ENCODE measurements around the gene SPECC1. TPM values are rescaled to one million over a fixed set of nuclear protein-coding genes. Genes with fewer than 3 reads are reported as not detected.

SPECC1 gene
- total and polyA plus RNA-seq, 2 experiments from 2014 or later, result 1.3 to 1.5 TPM

DNA sequence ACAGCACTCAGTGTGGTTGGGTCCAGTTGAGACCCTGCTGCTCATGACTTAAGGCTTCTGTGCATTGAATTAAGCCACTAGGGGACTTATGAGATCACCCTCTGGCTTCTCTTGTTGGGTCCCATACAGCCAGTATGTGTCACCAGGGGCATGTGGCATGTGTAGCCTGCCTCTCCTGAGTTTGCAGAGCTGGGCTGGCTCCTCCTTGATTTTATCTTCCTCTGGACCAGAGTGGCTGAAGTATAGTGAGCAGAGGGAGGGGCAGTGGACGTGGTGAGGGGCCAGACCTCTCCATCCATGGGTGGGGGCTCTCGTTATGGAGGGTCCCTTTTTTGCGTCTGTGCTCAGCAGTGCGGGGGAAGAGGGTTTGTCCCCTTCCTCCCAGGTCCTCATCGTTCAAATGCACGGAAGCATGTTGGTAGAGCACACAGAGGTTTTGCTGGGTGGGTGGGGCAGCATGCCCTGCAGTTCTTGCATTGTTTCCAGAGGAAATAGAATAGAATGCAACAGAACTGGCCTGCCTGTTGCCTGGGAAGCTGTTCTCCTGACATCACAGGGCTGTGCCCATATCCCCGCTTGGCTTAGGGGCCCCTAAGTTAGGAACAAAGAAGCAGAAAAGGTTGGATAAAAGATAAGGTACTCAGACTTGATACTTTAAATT is 77.4 kb downstream of the SPECC1 start:
- H4K20me1 ChIP-seq (ENCODE audit: insufficient read depth), result no peaks in the 10 kb centered on the region
- no peaks in the 10 kb centered on the region for H3K9me2 ChIP-seq (ENCODE audit: insufficient read depth)
- H3K9ac ChIP-seq, result no peak overlapping the region
- no peaks in the 10 kb centered on the region for H3K9me3 ChIP-seq (ENCODE audit: low read depth)
- no peak for DNase-seq
- no peak overlapping the region for H3K4me2 ChIP-seq (ENCODE audit: unreplicated experiment)
- H3K4me3 ChIP-seq, result no peak overlapping the region
- no peaks in the 10 kb centered on the region; the same call in none of the 2 replicates for H3K27me3 ChIP-seq (replicated peaks; ENCODE audit: insufficient read depth)
- no peaks in the 10 kb centered on the region for H3K4me1 ChIP-seq (ENCODE audit: insufficient read depth)
- TF ChIP-seq EZH2phosphoT487 (IDR thresholded peaks at IDR 0.05; ENCODE audit: insufficient read depth, low read depth) (no peak), EZH2 (IDR thresholded peaks at IDR 0.05; ENCODE audit: insufficient read depth, poor library complexity, severe bottlenecking) (no peak)
- no peaks in the 10 kb centered on the region for H3F3A ChIP-seq (ENCODE audit: insufficient read depth)
- H3K79me2 ChIP-seq (ENCODE audit: insufficient read depth), result no peaks in the 10 kb centered on the region
- H3K27ac ChIP-seq, result no peak overlapping the region
- WGBS, 2 experiments (ENCODE audit: low coverage in 1 of 2, low lambda C conversion rate in 2 of 2, missing lambda C conversion rate in 2 of 2), result 60 to 61% methylated on average over 7 of the region's 7 CpGs
- in situ Hi-C loops (cut with MboI), result loop anchor here (25.0 kb wide), 1 partner anchor 101 kb away; no protein-coding TSS in a partner anchor
- no peak overlapping the region for H2AFZ ChIP-seq
- H3K36me3 ChIP-seq (ENCODE audit: low read depth), result no peaks in the 10 kb centered on the region

GRCh38 chr17:20087538-20088250 is 78.5 kb downstream of the SPECC1 start:
- 61 to 69% methylated on average over 6 of the region's 6 CpGs for WGBS, 2 experiments (ENCODE audit: low coverage in 1 of 2, low lambda C conversion rate in 2 of 2, missing lambda C conversion rate in 2 of 2)
- H3K9me3 ChIP-seq (ENCODE audit: low read depth), result no peaks in the 10 kb centered on the region
- H3K4me2 ChIP-seq (ENCODE audit: unreplicated experiment), result no peak overlapping the region
- no peak overlapping the region for H2AFZ ChIP-seq
- no peak overlapping the region for H3K9ac ChIP-seq
- in situ Hi-C loops (cut with MboI), result loop anchor here (25.0 kb wide), 1 partner anchor 100 kb away; no protein-coding TSS in a partner anchor
- H3K79me2 ChIP-seq (ENCODE audit: insufficient read depth), result no peaks in the 10 kb centered on the region
- H3K27me3 ChIP-seq (replicated peaks; ENCODE audit: insufficient read depth), result peaks cover under 1% of the 10 kb centered on the region
- H3K4me3 ChIP-seq, result no peak overlapping the region
- H3K9me2 ChIP-seq (ENCODE audit: insufficient read depth), result no peaks in the 10 kb centered on the region
- no peaks in the 10 kb centered on the region for H3K4me1 ChIP-seq (ENCODE audit: insufficient read depth)
- no peak overlapping the region for H3K27ac ChIP-seq
- H4K20me1 ChIP-seq (ENCODE audit: insufficient read depth), result no peaks in the 10 kb centered on the region
- no peaks in the 10 kb centered on the region for H3F3A ChIP-seq (ENCODE audit: insufficient read depth)
- no peak for TF ChIP-seq EZH2 (IDR thresholded peaks at IDR 0.05; ENCODE audit: insufficient read depth, poor library complexity, severe bottlenecking)
- no peak for TF ChIP-seq EZH2phosphoT487 (IDR thresholded peaks at IDR 0.05; ENCODE audit: insufficient read depth, low read depth)
- no peak for DNase-seq
- H3K36me3 ChIP-seq (ENCODE audit: low read depth), result no peaks in the 10 kb centered on the region

GRCh38 chr17:20089756-20090547 is 80.8 kb downstream of the SPECC1 start:
- no peak overlapping the region for H3K4me3 ChIP-seq
- no peak overlapping the region for H3K9ac ChIP-seq
- no peaks in the 10 kb centered on the region for H3K9me3 ChIP-seq (ENCODE audit: low read depth)
- H3K4me2 ChIP-seq (ENCODE audit: unreplicated experiment), result no peak overlapping the region
- H3K9me2 ChIP-seq (ENCODE audit: insufficient read depth), result no peaks in the 10 kb centered on the region
- DNase-seq, result no peak
- H4K20me1 ChIP-seq (ENCODE audit: insufficient read depth), result no peaks in the 10 kb centered on the region
- 74 to 78% methylated on average over 14 to 15 of the region's 15 CpGs for WGBS, 2 experiments (ENCODE audit: low coverage in 1 of 2, low lambda C conversion rate in 2 of 2, missing lambda C conversion rate in 2 of 2)
- H3F3A ChIP-seq (ENCODE audit: insufficient read depth), result no peaks in the 10 kb centered on the region
- H3K4me1 ChIP-seq (ENCODE audit: insufficient read depth), result no peaks in the 10 kb centered on the region
- no peaks in the 10 kb centered on the region for H3K79me2 ChIP-seq (ENCODE audit: insufficient read depth)
- in situ Hi-C loops (cut with MboI), result loop anchor here (25.0 kb wide), 1 partner anchor 97 kb away; no protein-coding TSS in a partner anchor
- peaks cover 15% of the 10 kb centered on the region for H3K27me3 ChIP-seq (replicated peaks; ENCODE audit: insufficient read depth)
- H3K36me3 ChIP-seq (ENCODE audit: low read depth), result no peaks in the 10 kb centered on the region
- no peak overlapping the region for H3K27ac ChIP-seq
- no peak for TF ChIP-seq EZH2phosphoT487 (IDR thresholded peaks at IDR 0.05; ENCODE audit: insufficient read depth, low read depth)
- no peak for TF ChIP-seq EZH2 (IDR thresholded peaks at IDR 0.05; ENCODE audit: insufficient read depth, poor library complexity, severe bottlenecking)
- no peak overlapping the region for H2AFZ ChIP-seq

Measured in GM23248 (cell line).